Naive B cell (primary cell): Measurements from ENCODE around the gene HK1. TPM values are rescaled to one million over a fixed set of nuclear protein-coding genes. Genes with fewer than 3 reads are reported as not detected.
"Not testable (repeated sequence)": the region's sequence is repeated elsewhere in the genome, so short reads cannot be mapped to it uniquely, and the experiment has no call there.

Source experiments
- ATAC-seq, 2 donors: fragments of 150-1000 bp; cut with Tn5 transposase; 2 replicates each; pipeline ENCODE4 v1.10.0; 2021; ENCODE audit warnings: low read depth in 2 of 2, mild to moderate bottlenecking in 2 of 2, moderate library complexity in 2 of 2
- DNase-seq: peaks from one replicate; pipeline ENCODE4 v3.0.0; 2022
- H3K27ac Mint-ChIP-seq, 6 donors: one replicate each; pipeline ENCODE4 v1.8.0; 2020 to 2022; ENCODE audit warnings: mild to moderate bottlenecking in 6 of 6, mixed read lengths in 6 of 6, moderate library complexity in 5 of 6, inconsistent platforms in 2 of 6
- H3K27me3 Mint-ChIP-seq, 3 donors: one replicate each; pipeline ENCODE4 v1.8.0; 2021 to 2022; ENCODE audit warnings: mixed read lengths in 3 of 3, mild to moderate bottlenecking in 1 of 3
- H3K36me3 Mint-ChIP-seq, 2 donors: one replicate each; pipeline ENCODE4 v1.8.0; 2020 to 2022; ENCODE audit warnings: mixed read lengths in 2 of 2, inconsistent platforms in 1 of 2, mild to moderate bottlenecking in 1 of 2
- H3K4me1 Mint-ChIP-seq, 3 donors: one replicate each; pipeline ENCODE4 v1.8.0; 2020 to 2022; ENCODE audit warnings: mixed read lengths in 3 of 3, inconsistent platforms in 1 of 3, mild to moderate bottlenecking in 1 of 3, moderate library complexity in 1 of 3
- H3K4me3 Mint-ChIP-seq, 8 donors: one replicate each; pipeline ENCODE4 v1.8.0; 2020 to 2022; ENCODE audit warnings: mild to moderate bottlenecking in 8 of 8, mixed read lengths in 8 of 8, moderate library complexity in 8 of 8, inconsistent platforms in 2 of 8
- H3K9me3 Mint-ChIP-seq, 7 donors: one replicate each; pipeline ENCODE4 v1.8.0; 2020 to 2022; ENCODE audit warnings: mixed read lengths in 7 of 7, mild to moderate bottlenecking in 5 of 7, inconsistent platforms in 2 of 7, moderate library complexity in 1 of 7
- polyA plus RNA-seq, 6 donors: library from polyadenylated mRNA; unstranded; fragments of 300-500 nt; fragmentation: Illumina TruSeq; gene quantifications; one replicate each; pipeline ENCODE4 v1.2.3, GENCODE V29; 2021; ENCODE audit warnings: low read depth in 6 of 6

Gene HK1
- polyA plus RNA-seq, 6 donors from 2014 or later: 45.7 to 71.0 (median 59.3) TPM

DNA sequence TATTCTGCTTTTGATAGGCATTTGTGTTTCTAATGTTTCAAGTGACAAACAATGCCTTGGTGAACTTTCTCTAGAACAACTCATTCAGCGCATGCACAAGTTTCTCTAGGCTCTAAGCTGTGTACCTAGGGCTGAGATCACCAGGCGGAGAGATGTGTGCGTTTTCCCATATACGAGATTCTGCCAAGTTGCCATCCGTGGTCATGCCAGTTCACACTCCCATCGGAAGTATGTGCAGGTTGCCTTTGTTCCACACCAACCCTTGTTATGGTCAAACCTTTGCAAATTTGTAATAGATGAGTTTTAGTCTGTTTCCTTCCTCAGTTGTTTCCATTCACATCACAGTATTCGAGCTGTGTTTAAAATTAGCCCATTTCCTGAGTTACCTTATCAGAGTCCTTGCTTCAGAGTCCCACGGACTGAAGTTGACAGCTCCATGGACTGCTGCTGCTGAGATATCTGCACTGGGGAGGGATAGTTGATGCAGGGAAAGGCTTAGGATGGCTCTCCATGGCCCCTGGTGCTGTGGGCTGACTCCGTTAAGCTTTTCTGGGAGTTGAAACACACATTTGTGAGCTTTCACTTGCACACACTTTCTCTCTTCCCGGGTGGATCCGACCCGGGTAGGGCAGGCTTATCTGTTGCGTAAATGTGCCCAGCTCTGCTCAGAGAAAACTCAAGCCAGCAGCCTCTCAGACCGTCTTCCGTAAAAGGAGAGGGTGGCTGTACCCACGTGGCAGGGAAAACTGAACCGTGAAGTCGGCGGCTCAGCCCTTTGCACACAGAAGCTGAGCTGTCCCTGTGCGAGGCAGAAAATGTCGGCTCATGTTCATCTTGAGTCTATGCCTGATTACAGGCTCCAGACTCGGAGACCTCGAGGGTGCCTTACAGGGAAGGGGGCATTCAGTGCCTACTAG is 49.4 kb downstream of the HK1 start:
- H3K4me1 Mint-ChIP-seq: peaks cover 25 to 64% (median 38%) of the 10 kb centered on the region in 3 donors
- no peaks in the 10 kb centered on the region for H3K27me3 Mint-ChIP-seq
- DNase-seq: peak; percentile 60
- no peaks in the 10 kb centered on the region for H3K9me3 Mint-ChIP-seq
- peak overlapping the region; percentile 63 to 95 (median 86) for H3K27ac Mint-ChIP-seq
- no peaks in the 10 kb centered on the region for H3K36me3 Mint-ChIP-seq
- peak; percentile 100 for ATAC-seq
- H3K4me3 Mint-ChIP-seq: peak overlapping the region; percentile 28 to 87 (median 78)

DNA sequence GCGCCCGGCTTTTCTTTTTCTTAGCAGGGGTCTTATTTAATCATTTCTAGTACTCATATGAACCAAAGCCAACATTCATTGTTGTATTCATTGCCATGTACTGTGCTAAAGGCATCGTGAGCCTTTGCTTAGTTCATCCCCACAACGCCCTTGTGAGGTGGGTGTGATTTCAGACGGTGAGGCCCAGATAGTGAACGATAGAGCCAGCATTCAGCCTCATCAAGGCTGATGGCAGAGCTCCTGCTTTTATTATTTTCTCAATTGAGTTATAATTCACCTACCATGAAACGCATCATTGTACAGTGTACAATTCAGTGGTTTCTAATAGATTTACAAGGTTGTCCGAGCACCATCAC is 50.1 kb downstream of the HK1 start:
- ATAC-seq (peak; percentile 11 to 21), DNase-seq (no peak)
- peak overlapping the region; percentile 66 to 95 (median 86) for H3K27ac Mint-ChIP-seq
- H3K9me3 Mint-ChIP-seq: no peaks in the 10 kb centered on the region
- H3K4me3 Mint-ChIP-seq: peak overlapping the region in 7 of 8 donors; percentile 67 to 87 (median 79)
- H3K36me3 Mint-ChIP-seq: no peaks in the 10 kb centered on the region
- no peaks in the 10 kb centered on the region for H3K27me3 Mint-ChIP-seq
- H3K4me1 Mint-ChIP-seq: peaks cover 25 to 62% (median 38%) of the 10 kb centered on the region in 3 donors

- not testable (repeated sequence) for ATAC-seq, DNase-seq, H3K27me3 Mint-ChIP-seq, H3K36me3 Mint-ChIP-seq, H3K9me3 Mint-ChIP-seq
- H3K4me1 Mint-ChIP-seq: peaks cover 25 to 62% (median 38%) of the 10 kb centered on the region in 3 donors
- peak overlapping the region in 4 of 8 donors; percentile 45 to 87 (median 70) for H3K4me3 Mint-ChIP-seq
- H3K27ac Mint-ChIP-seq: peak overlapping the region in 5 of 6 donors; percentile 41 to 95 (median 91)
These were observed 50.6 kb downstream of the HK1 start for GRCh38 chr10:69328888-69329287.

GRCh38 chr10:69329721-69330178 is 51.5 kb downstream of the HK1 start:
- peaks cover 33 to 66% (median 46%) of the 10 kb centered on the region in 3 donors for H3K4me1 Mint-ChIP-seq

GRCh38 chr10:69331161-69331560 is 52.9 kb downstream of the HK1 start:
- DNase-seq (no peak), ATAC-seq (no peak)
- peaks cover 46 to 67% (median 57%) of the 10 kb centered on the region in 3 donors for H3K4me1 Mint-ChIP-seq
- no peaks in the 10 kb centered on the region for H3K27me3 Mint-ChIP-seq
- H3K27ac Mint-ChIP-seq: no peak overlapping the region
- H3K36me3 Mint-ChIP-seq: no peaks in the 10 kb centered on the region
- no peak overlapping the region for H3K4me3 Mint-ChIP-seq
- no peaks in the 10 kb centered on the region for H3K9me3 Mint-ChIP-seq

More at GRCh38 chr10:69329721-69330178, 51.5 kb downstream of the HK1 start:
- DNase-seq (no peak), ATAC-seq (no peak)
- H3K36me3 Mint-ChIP-seq: no peaks in the 10 kb centered on the region
- H3K4me3 Mint-ChIP-seq: no peak overlapping the region
- H3K27ac Mint-ChIP-seq: peak overlapping the region in 2 of 6 donors; percentile 31 to 72
- H3K27me3 Mint-ChIP-seq: no peaks in the 10 kb centered on the region
- H3K9me3 Mint-ChIP-seq: no peaks in the 10 kb centered on the region

DNA sequence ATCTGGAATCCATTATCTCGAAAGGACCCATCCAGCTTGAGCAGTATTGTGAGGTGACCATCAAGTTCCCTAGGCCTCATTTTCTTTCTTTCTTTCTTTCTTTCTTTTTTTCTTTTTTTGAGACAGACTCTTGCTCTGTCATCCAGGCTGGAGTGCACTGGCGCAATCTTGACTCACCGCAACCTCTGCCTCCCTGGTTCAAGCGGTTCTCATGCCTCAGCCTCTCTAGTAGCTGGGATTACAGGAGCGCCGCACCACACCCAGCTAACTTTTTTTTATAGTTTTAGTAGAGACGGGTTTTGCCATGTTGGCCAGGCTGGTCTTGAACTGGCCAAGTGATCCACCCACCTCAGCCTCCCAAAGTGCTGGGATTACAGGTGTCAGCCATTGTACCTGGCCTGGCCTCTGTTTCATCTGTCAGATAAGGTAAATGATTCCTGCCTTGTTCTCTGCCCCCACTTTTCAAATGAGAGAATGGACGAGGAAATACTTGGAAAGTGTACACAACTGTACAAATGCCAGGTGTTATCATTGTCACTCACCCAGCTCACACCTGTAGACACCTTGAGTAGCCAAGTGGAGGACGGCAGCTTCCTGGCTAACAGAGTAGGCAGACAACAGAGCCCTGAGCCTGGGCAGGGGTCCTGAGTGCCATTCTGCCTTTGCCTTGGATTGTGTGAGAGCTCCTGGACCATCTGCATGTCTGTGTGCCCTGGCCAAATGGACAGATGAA is 54.1 kb downstream of the HK1 start:
- Mint-ChIP-seq H3K36me3 (no peaks in the 10 kb centered on the region), H3K4me3 (no peak overlapping the region), H3K27ac (peak overlapping the region in 2 of 6 donors; percentile 38), H3K4me1 (peaks cover 48 to 65% (median 56%) of the 10 kb centered on the region in 3 donors), H3K9me3 (no peaks in the 10 kb centered on the region), H3K27me3 (no peaks in the 10 kb centered on the region)
- DNase-seq (no peak), ATAC-seq (no peak)

GRCh38 chr10:69333205-69333604 is 54.9 kb downstream of the HK1 start:
- DNase-seq (no peak), ATAC-seq (no peak)
- Mint-ChIP-seq H3K4me1 (peaks cover 42 to 65% (median 54%) of the 10 kb centered on the region in 3 donors), H3K27ac (no peak overlapping the region), H3K9me3 (no peaks in the 10 kb centered on the region), H3K36me3 (no peaks in the 10 kb centered on the region), H3K4me3 (no peak overlapping the region), H3K27me3 (no peaks in the 10 kb centered on the region)

DNA sequence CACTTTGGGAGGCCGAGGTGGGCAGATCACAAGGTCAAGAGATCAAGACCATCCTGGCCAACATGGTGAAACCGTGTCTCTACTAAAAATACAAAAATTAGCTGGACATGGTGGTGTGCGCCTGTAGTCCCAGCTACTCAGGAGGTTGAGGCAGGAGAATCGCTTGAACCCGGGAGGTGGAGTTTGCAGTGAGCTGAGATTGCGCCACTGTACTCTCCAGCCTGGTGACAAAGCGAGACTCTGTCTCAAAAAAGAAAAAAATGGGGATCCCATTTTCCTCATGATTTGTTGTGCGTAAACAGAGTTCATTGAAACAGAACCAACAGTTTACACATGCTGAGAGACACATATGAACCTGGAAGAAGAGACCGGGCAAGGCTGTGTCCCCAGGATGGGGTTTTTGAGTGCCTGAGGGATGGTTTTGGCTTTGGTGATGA is 55.6 kb downstream of the HK1 start:
- peaks cover 41 to 64% (median 54%) of the 10 kb centered on the region in 3 donors for H3K4me1 Mint-ChIP-seq
- H3K4me3 Mint-ChIP-seq: peak overlapping the region in 2 of 8 donors; percentile 35 to 49

DNA sequence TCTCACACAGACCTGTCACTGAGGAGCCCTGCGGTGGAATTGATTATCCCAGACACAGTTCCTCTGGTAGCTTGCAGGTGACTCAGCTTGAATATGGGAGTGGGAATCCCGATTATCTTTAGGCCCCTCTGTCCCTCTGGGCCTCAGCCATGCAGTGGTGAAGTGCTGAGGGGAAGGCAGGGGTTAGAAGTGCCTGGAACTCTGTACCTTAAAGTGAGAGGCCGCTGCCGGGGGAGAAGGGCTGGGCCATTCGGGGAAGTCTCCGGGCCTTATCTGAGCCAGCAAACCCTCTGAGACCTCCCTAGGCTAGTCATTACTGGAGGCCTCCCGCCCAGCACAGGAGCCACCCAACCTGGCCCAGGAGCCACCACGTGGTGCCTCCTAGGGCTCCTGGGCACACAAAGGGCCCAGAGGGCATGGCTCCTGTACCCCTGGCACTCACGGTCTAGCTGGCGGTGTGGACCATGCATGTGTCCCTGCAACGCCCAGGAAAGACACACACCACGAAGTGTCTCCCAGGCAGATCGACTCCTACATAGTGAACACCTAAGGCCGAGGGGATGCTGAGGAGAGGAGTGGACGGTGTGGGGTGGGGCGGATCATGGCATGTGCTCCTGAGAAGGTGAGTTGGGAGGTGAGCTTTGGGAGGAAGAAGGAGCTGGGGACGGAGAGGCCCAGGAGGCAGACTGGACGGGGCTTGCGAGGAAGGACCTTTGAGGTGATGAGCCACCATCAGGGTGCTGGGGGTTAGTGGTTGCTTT is 56.2 kb downstream of the HK1 start:
- Mint-ChIP-seq H3K4me1 (peaks cover 39 to 62% (median 54%) of the 10 kb centered on the region in 3 donors), H3K27me3 (no peaks in the 10 kb centered on the region)

More for the DNA sequence above, 55.6 kb downstream of the HK1 start:
- not testable (repeated sequence) for DNase-seq, H3K27me3 Mint-ChIP-seq, H3K36me3 Mint-ChIP-seq, ATAC-seq, H3K9me3 Mint-ChIP-seq
- H3K27ac Mint-ChIP-seq: peak overlapping the region in 2 of 6 donors; percentile 71 to 84

GRCh38 chr10:69335063-69335587 is 56.8 kb downstream of the HK1 start:
- Mint-ChIP-seq H3K4me1 (peaks cover 41 to 61% (median 54%) of the 10 kb centered on the region in 3 donors), H3K36me3 (no peaks in the 10 kb centered on the region), H3K9me3 (no peaks in the 10 kb centered on the region), H3K27me3 (no peaks in the 10 kb centered on the region), H3K4me3 (peak overlapping the region in 7 of 8 donors; percentile 49 to 83 (median 72)), H3K27ac (peak overlapping the region; percentile 61 to 95 (median 88))
- ATAC-seq (peak; percentile 66 to 69), DNase-seq (no peak)

More for the DNA sequence above, 56.2 kb downstream of the HK1 start:
- peak overlapping the region in 7 of 8 donors; percentile 49 to 83 (median 72) for H3K4me3 Mint-ChIP-seq
- DNase-seq (no peak), ATAC-seq (no peak)
- H3K36me3 Mint-ChIP-seq: no peaks in the 10 kb centered on the region
- H3K9me3 Mint-ChIP-seq: no peaks in the 10 kb centered on the region
- peak overlapping the region in 4 of 6 donors; percentile 84 to 95 (median 92) for H3K27ac Mint-ChIP-seq

DNA sequence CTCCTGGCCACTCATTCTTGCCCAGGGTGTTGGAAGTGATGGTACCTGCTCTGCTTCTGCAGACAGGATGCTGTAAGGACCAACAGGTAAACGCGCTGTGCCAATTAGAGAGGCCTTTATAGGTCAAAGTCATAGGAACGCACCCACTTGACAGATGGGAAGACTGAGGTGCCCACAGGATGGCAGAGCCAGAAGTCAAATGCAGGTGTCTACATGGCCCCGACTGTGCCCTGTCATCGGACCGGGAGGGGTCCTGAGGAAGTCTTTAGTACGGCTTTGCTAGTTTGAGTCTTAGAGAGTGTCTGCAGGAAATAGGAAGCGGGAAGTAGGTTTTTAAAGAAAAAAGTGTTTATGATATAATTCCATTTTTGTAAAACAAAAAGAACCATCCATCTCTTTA is 57.3 kb downstream of the HK1 start:
- Mint-ChIP-seq H3K4me1 (peaks cover 41 to 59% (median 50%) of the 10 kb centered on the region in 3 donors), H3K9me3 (no peaks in the 10 kb centered on the region), H3K4me3 (peak overlapping the region in 5 of 8 donors; percentile 6 to 74 (median 20)), H3K27me3 (no peaks in the 10 kb centered on the region), H3K36me3 (no peaks in the 10 kb centered on the region), H3K27ac (peak overlapping the region in 4 of 6 donors; percentile 59 to 89 (median 72))
- DNase-seq (no peak), ATAC-seq (no peak)

DNA sequence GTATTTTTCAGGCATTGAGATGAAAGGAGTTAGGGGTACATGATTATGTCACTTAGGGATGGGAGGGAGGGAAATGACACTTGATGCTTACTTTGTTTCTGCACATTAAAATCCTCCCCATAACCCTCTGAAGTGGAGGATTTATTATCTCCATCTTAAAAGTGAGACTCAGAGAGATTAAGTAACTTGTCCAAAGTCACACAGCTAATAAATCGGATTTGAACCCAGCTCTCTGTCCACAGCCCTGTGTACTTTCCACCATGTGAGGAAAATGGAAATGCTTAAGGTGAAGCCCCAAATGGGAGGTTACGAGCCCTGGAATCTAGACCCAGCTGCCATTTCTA is 58.6 kb downstream of the HK1 start:
- Mint-ChIP-seq H3K36me3 (no peaks in the 10 kb centered on the region), H3K27me3 (no peaks in the 10 kb centered on the region), H3K4me1 (peaks cover 45 to 65% (median 55%) of the 10 kb centered on the region in 3 donors), H3K4me3 (no peak overlapping the region), H3K9me3 (no peaks in the 10 kb centered on the region), H3K27ac (peak overlapping the region in 2 of 6 donors; percentile 70)
- ATAC-seq (no peak), DNase-seq (no peak)
